NCI-H748 (cell line): ENCODE results near the gene EIF3L.

Source experiments
- DNase-seq: peaks from one replicate; lab custom pipeline; 2025; ENCODE audit not compliant: unreplicated experiment; lab: John Stamatoyannopoulos, UW

The EIF3L gene

GRCh38 chr22:37904572-37905533 is 55.6 kb downstream of the EIF3L start:
- no peak for DNase-seq

- peak; percentile 61 for DNase-seq
Measured at GRCh38 chr22:37905534-37906363, 56.5 kb downstream of the EIF3L start, which contains the start of gene MICALL1. TSS of gene MICALL1 (plus strand) at chr22:37906297. CDS start at chr22:37906423, 126 bp downstream.

GRCh38 chr22:37906364-37907008 is 57.3 kb downstream of the EIF3L start:
- no peak for DNase-seq

- DNase-seq: no peak
Measured at GRCh38 chr22:37907036-37907954, 58.1 kb downstream of the EIF3L start.

- no peak for DNase-seq
Measured at GRCh38 chr22:37909766-37910165, 60.5 kb downstream of the EIF3L start.

- DNase-seq: peak; percentile 2
Measured at GRCh38 chr22:37910890-37911672, 61.9 kb downstream of the EIF3L start.

GRCh38 chr22:37911697-37912096 is 62.5 kb downstream of the EIF3L start:
- DNase-seq: no peak

GRCh38 chr22:37912171-37912570 is 63.0 kb downstream of the EIF3L start:
- no peak for DNase-seq

- DNase-seq: no peak
Measured at GRCh38 chr22:37913233-37913721, 64.1 kb downstream of the EIF3L start.

- no peak for DNase-seq
Measured at GRCh38 chr22:37916311-37916710, 67.1 kb downstream of the EIF3L start.

GRCh38 chr22:37917874-37918548 is 68.8 kb downstream of the EIF3L start:
- DNase-seq: no peak

GRCh38 chr22:37918580-37919270 is 69.5 kb downstream of the EIF3L start:
- DNase-seq: no peak

- no peak for DNase-seq
Measured at GRCh38 chr22:37920126-37920525, 70.9 kb downstream of the EIF3L start.

GRCh38 chr22:37922191-37922590 is 73.0 kb downstream of the EIF3L start:
- no peak for DNase-seq

GRCh38 chr22:37923927-37924326 is 74.7 kb downstream of the EIF3L start:
- no peak for DNase-seq

GRCh38 chr22:37924386-37925065 is 75.3 kb downstream of the EIF3L start:
- DNase-seq: no peak

GRCh38 chr22:37925330-37925729 is 76.1 kb downstream of the EIF3L start:
- DNase-seq: no peak
